ENCODE data around the gene RCAN1.

RCAN1 gene

DNA sequence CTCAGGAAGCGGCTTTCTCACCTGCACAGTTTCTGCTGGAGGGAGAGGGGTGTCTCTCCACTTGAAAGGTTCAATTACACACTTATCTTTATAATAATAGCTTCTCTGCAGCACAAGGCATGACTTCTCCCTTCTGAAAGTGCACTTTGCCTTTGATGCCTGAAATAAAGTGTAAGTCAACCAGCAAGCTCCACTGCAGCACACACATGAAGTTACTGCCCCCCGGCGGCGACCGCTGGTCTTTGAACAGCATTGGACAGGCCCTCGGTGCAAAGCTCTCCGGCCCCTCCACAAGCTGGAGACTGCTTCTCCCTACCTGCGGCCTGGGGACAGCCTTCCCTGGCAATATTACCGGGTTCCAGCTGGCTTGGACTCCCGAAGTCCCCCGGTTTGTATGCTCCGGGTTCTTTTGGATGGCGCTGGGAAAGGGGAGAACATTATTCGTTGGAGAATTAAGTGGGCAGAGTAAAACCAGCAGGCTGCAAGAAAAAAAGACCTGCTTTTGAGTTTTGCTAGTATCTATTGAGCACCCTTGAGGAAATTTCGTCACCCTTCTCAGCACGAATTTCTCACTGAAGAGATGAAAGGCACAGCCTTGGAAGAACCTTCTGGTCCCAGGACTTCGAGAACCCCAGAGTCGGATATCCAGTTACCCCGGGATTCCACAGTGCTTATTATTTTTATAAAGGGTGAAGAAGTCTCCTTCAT, 11.8 kb downstream of the RCAN1 start:
- H3K27me3 ChIP-seq (ENCODE audit: control insufficient read depth in 2 of 2, insufficient read depth in 2 of 2, low read length in 2 of 2) = no peaks in the 10 kb centered on the region
- no peak overlapping the region for H3K4me3 ChIP-seq (ENCODE audit: low read length in 2 of 2)
- H3K9ac ChIP-seq (ENCODE audit: low read depth in 1 of 2, low read length in 2 of 2) = no peak overlapping the region
- peaks cover 0 to 21% of the 10 kb centered on the region in 2 donors for H3K4me1 ChIP-seq (ENCODE audit: control insufficient read depth in 2 of 2, insufficient read depth in 2 of 2, low read length in 2 of 2)
- H3K36me3 ChIP-seq (ENCODE audit: control insufficient read depth in 2 of 2, insufficient read depth in 2 of 2, low read length in 2 of 2) = no peaks in the 10 kb centered on the region
- H3K9me3 ChIP-seq (ENCODE audit: control insufficient read depth in 2 of 2, low read length in 2 of 2) = no peaks in the 10 kb centered on the region
- H3K27ac ChIP-seq (ENCODE audit: low read depth in 2 of 2, low read length in 2 of 2) = no peak overlapping the region

DNA sequence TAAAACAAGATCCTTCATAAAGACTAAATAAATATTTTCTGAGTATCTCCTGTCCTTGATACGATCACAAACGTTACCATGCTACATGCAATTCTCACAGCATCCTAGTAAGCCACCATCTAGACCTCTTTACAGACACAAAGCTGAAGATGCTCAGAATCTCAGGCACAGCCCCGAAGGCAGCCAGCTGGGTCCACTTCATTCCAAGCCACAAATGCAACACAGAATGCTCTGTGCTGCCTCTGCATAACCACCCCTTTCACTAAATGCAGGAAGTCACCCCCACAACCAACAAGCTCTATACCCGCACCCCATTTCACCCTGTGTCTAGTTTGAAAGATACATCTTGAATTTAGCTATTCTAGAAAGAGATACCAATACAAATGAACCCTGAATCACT, 12.9 kb downstream of the RCAN1 start:
- Histone ChIP-seq H3K9ac (ENCODE audit: low read depth in 1 of 2, low read length in 2 of 2) (no peak overlapping the region), H3K9me3 (ENCODE audit: control insufficient read depth in 2 of 2, low read length in 2 of 2) (no peaks in the 10 kb centered on the region)

DNA sequence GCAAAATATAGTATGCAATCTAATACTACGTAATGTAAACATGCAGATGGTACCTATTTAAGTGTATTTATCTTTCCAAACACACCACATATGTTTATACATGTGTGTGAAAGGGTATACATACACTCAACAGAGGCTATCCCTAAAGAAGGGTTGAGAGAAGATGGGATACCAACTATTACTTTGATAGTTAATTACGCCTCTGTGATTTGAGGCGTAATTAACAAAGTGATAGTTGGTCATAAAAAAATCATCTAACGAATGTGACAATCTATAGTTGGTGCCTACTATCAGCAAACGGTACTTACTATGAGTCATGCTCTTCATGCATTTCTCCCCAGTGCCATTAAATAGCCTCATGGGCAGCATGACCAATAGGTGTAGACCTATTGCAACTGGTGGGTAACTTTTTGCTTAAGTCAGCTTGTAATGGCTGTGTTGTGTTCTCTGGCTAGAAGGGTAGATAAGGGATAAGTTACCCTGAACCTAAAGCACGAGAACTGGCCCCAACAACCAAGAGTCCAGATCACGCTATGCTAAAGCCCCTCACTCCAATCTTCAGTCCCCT, 15.3 kb downstream of the RCAN1 start:
- H3K9ac ChIP-seq (ENCODE audit: low read depth in 1 of 2, low read length in 2 of 2) = no peak overlapping the region
- H3K27ac ChIP-seq (ENCODE audit: low read depth in 2 of 2, low read length in 2 of 2) = peak overlapping the region in 1 of 2 donors; percentile 59
- peaks cover 3 to 33% of the 10 kb centered on the region in 2 donors for H3K4me1 ChIP-seq (ENCODE audit: control insufficient read depth in 2 of 2, insufficient read depth in 2 of 2, low read length in 2 of 2)

More for the DNA sequence above, 12.9 kb downstream of the RCAN1 start:
- H3K36me3 ChIP-seq (ENCODE audit: control insufficient read depth in 2 of 2, insufficient read depth in 2 of 2, low read length in 2 of 2) = no peaks in the 10 kb centered on the region
- no peak overlapping the region for H3K27ac ChIP-seq (ENCODE audit: low read depth in 2 of 2, low read length in 2 of 2)
- H3K4me1 ChIP-seq (ENCODE audit: control insufficient read depth in 2 of 2, insufficient read depth in 2 of 2, low read length in 2 of 2) = peaks cover 0 to 24% of the 10 kb centered on the region in 2 donors
- H3K27me3 ChIP-seq (ENCODE audit: control insufficient read depth in 2 of 2, insufficient read depth in 2 of 2, low read length in 2 of 2) = no peaks in the 10 kb centered on the region
- no peak overlapping the region for H3K4me3 ChIP-seq (ENCODE audit: low read length in 2 of 2)

DNA sequence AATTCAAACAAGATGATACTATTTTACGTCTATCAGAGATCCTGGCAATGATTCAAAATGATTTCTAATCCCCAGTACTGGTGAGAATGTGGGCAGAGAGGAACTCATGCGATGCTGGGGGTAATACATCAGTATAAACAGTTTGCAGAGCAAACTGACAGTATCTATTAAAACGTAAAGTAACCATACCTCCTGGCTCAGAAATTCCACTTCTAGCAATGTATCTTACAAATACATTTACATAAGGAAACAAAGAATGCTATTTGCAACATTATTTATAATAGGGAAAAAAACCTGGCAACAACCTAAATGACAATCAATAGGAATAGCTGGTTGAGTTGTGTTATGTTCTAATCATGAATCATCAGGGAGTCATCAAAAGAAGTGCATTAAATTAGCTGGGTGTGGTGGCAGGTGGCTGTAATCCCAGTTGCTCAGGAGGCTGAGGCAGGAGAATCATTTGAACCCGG, 15.9 kb downstream of the RCAN1 start:
- no peaks in the 10 kb centered on the region for H3K36me3 ChIP-seq (ENCODE audit: control insufficient read depth in 2 of 2, insufficient read depth in 2 of 2, low read length in 2 of 2)
- no peaks in the 10 kb centered on the region for H3K27me3 ChIP-seq (ENCODE audit: control insufficient read depth in 2 of 2, insufficient read depth in 2 of 2, low read length in 2 of 2)
- H3K4me3 ChIP-seq (ENCODE audit: low read length in 2 of 2) = no peak overlapping the region
- no peak overlapping the region for H3K9ac ChIP-seq (ENCODE audit: low read depth in 1 of 2, low read length in 2 of 2)
- peaks cover 3 to 36% of the 10 kb centered on the region in 2 donors for H3K4me1 ChIP-seq (ENCODE audit: control insufficient read depth in 2 of 2, insufficient read depth in 2 of 2, low read length in 2 of 2)
- H3K9me3 ChIP-seq (ENCODE audit: control insufficient read depth in 2 of 2, low read length in 2 of 2) = no peaks in the 10 kb centered on the region
- no peak overlapping the region for H3K27ac ChIP-seq (ENCODE audit: low read depth in 2 of 2, low read length in 2 of 2)

More for the DNA sequence above, 15.3 kb downstream of the RCAN1 start:
- Histone ChIP-seq H3K9me3 (ENCODE audit: control insufficient read depth in 2 of 2, low read length in 2 of 2) (no peaks in the 10 kb centered on the region), H3K4me3 (ENCODE audit: low read length in 2 of 2) (no peak overlapping the region), H3K27me3 (ENCODE audit: control insufficient read depth in 2 of 2, insufficient read depth in 2 of 2, low read length in 2 of 2) (no peaks in the 10 kb centered on the region), H3K36me3 (ENCODE audit: control insufficient read depth in 2 of 2, insufficient read depth in 2 of 2, low read length in 2 of 2) (no peaks in the 10 kb centered on the region)

DNA sequence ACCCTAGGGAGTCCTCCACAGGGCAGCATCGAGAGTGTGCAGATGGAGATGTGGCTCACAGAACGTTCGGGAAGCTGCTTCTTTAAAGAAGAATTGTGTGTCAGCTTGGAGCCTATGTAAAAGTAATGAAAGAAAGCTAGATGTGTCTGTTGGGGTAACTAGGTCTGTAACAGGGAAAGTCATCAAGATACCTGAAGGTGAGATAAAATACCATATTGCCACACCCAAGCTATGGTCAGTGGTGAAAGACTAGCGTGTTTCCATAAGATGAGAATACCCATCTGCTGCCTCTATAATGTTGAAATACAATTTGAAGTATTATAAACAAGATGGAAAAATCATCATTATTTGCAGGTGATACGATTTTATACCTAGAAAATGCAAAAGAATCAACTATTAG, 17.5 kb downstream of the RCAN1 start:
- no peaks in the 10 kb centered on the region for H3K27me3 ChIP-seq (ENCODE audit: control insufficient read depth in 2 of 2, insufficient read depth in 2 of 2, low read length in 2 of 2)
- no peak overlapping the region for H3K4me3 ChIP-seq (ENCODE audit: low read length in 2 of 2)
- no peaks in the 10 kb centered on the region for H3K9me3 ChIP-seq (ENCODE audit: control insufficient read depth in 2 of 2, low read length in 2 of 2)
- H3K27ac ChIP-seq (ENCODE audit: low read depth in 2 of 2, low read length in 2 of 2) = peak overlapping the region in 1 of 2 donors; percentile 53
- no peaks in the 10 kb centered on the region for H3K36me3 ChIP-seq (ENCODE audit: control insufficient read depth in 2 of 2, insufficient read depth in 2 of 2, low read length in 2 of 2)
- peaks cover 10 to 43% of the 10 kb centered on the region in 2 donors for H3K4me1 ChIP-seq (ENCODE audit: control insufficient read depth in 2 of 2, insufficient read depth in 2 of 2, low read length in 2 of 2)
- H3K9ac ChIP-seq (ENCODE audit: low read depth in 1 of 2, low read length in 2 of 2) = no peak overlapping the region

DNA sequence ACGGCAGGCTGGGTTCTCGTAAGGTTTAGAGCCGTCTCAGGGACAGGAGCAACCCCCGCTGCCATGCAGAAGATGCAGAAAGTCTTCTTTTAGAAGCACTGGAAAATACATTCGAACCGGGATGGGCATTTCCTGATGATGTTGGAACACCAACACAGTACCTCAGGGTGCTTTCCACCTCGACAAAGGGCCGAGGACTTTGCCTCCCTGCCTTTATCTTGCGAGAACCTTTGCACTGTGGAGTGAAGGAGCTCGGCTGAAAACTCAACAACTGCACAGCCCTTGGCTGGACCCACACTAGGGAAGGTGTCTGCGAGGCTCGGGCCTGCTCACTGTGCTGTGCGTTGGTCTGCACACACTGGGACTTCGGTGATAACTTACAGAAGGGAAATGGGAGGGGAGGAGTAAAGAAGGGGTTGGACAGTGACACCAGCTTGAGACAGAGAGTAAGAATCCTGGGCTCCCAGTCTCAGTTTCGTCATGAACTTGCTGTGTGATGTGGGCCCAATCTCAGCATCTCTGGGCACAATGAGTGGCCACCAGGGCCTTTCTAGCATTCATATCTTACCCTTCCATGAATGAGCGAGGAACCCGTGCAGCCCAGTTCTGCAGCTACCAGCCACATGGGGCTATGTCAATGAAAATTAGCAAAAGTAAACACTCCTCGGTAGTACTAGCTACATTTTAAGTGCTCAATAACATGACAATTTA, 18.2 kb downstream of the RCAN1 start:
- Histone ChIP-seq H3K4me3 (ENCODE audit: low read length in 2 of 2) (no peak overlapping the region), H3K27me3 (ENCODE audit: control insufficient read depth in 2 of 2, insufficient read depth in 2 of 2, low read length in 2 of 2) (no peaks in the 10 kb centered on the region), H3K36me3 (ENCODE audit: control insufficient read depth in 2 of 2, insufficient read depth in 2 of 2, low read length in 2 of 2) (no peaks in the 10 kb centered on the region), H3K4me1 (ENCODE audit: control insufficient read depth in 2 of 2, insufficient read depth in 2 of 2, low read length in 2 of 2) (peaks cover 16 to 50% of the 10 kb centered on the region in 2 donors), H3K9me3 (ENCODE audit: control insufficient read depth in 2 of 2, low read length in 2 of 2) (no peaks in the 10 kb centered on the region), H3K9ac (ENCODE audit: low read depth in 1 of 2, low read length in 2 of 2) (no peak overlapping the region), H3K27ac (ENCODE audit: low read depth in 2 of 2, low read length in 2 of 2) (peak overlapping the region; percentile 53 to 63)

DNA sequence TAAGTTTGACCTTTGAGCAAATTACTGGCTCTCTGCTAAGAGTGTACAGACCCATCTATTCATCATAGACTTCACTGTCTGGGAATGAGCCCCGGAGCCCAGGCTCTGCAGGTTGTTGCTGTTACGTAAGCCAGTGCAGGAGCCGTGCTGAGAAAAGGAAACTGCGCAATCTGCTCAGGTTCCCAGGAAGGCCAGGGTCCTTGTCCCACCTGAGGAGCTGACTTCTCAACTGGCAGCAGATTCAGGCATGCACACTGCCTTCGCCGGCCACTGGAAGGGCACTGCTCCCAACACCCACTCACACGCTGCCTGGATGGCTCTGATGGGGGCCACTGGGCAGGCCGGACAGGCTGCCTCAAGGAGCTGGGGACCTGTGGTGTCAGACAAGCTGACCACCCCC, 19.5 kb downstream of the RCAN1 start:
- H3K36me3 ChIP-seq (ENCODE audit: control insufficient read depth in 2 of 2, insufficient read depth in 2 of 2, low read length in 2 of 2) = no peaks in the 10 kb centered on the region
- no peaks in the 10 kb centered on the region for H3K9me3 ChIP-seq (ENCODE audit: control insufficient read depth in 2 of 2, low read length in 2 of 2)
- no peak overlapping the region for H3K9ac ChIP-seq (ENCODE audit: low read depth in 1 of 2, low read length in 2 of 2)
- no peak overlapping the region for H3K4me3 ChIP-seq (ENCODE audit: low read length in 2 of 2)
- peaks cover 18 to 55% of the 10 kb centered on the region in 2 donors for H3K4me1 ChIP-seq (ENCODE audit: control insufficient read depth in 2 of 2, insufficient read depth in 2 of 2, low read length in 2 of 2)
- no peaks in the 10 kb centered on the region for H3K27me3 ChIP-seq (ENCODE audit: control insufficient read depth in 2 of 2, insufficient read depth in 2 of 2, low read length in 2 of 2)
- peak overlapping the region; percentile 50 to 63 for H3K27ac ChIP-seq (ENCODE audit: low read depth in 2 of 2, low read length in 2 of 2)

DNA sequence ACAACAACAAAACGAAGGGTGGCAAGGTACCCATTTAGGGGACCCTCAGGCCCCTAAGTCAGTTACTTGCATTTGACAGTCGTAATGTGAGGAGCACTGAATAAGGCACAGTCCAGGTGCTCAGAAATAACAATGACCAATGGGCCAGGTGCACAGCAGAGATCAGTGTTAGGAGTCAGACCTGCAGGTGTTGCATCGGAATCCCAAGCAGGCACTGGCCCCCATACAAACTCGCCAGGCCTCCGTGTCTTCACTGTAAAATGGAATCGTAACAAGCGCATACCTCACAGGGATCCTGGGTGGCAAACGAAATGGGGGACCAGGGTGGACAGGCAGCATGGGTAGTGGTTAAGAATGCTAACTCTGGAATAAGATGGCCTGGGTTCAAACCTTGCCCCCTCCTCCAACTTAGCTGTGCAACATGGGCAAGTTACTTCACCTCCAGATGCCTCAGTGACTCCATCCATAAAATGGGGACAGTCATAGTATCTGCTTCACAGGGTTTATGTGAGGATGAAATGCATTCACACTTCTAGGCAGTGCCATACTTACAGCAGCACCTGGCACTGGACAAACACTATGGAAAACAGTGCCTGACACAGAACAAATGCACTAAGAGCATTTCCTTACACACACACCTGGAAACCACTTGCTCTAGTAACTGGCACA, 20.2 kb downstream of the RCAN1 start:
- peaks cover 18 to 50% of the 10 kb centered on the region in 2 donors for H3K4me1 ChIP-seq (ENCODE audit: control insufficient read depth in 2 of 2, insufficient read depth in 2 of 2, low read length in 2 of 2)
- no peaks in the 10 kb centered on the region for H3K9me3 ChIP-seq (ENCODE audit: control insufficient read depth in 2 of 2, low read length in 2 of 2)
- no peak overlapping the region for H3K9ac ChIP-seq (ENCODE audit: low read depth in 1 of 2, low read length in 2 of 2)
- H3K27ac ChIP-seq (ENCODE audit: low read depth in 2 of 2, low read length in 2 of 2) = peak overlapping the region; percentile 14 to 28
- H3K36me3 ChIP-seq (ENCODE audit: control insufficient read depth in 2 of 2, insufficient read depth in 2 of 2, low read length in 2 of 2) = no peaks in the 10 kb centered on the region
- no peaks in the 10 kb centered on the region for H3K27me3 ChIP-seq (ENCODE audit: control insufficient read depth in 2 of 2, insufficient read depth in 2 of 2, low read length in 2 of 2)
- no peak overlapping the region for H3K4me3 ChIP-seq (ENCODE audit: low read length in 2 of 2)

DNA sequence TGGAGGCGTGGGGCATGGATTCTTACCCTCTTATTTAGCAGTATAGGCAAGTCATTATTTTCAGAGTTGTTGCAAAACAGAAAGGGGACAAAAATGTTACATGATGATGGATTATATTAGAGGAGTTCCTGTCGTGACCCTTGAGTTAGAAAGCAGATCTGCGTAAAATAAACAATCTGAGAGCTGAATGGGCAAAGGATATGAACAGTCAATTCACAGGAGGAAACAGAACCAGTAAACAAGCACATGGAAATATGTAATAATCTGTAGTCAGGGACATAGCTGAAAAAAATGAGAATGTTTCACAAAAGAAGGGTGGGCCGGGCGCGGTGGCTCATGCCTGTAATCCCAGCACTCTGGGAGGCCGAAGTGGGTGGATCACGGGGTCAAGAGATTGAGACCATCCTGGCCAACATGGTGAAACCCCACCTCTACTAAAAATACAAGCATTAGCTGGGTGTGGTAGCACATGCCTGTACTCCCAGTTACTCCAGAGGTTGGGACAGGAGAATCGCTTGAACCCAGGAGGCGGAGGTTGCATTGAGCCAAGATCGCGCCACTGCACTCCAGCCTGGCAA, 20.9 kb downstream of the RCAN1 start:
- H3K9me3 ChIP-seq (ENCODE audit: control insufficient read depth in 2 of 2, low read length in 2 of 2) = no peaks in the 10 kb centered on the region
- H3K4me1 ChIP-seq (ENCODE audit: control insufficient read depth in 2 of 2, insufficient read depth in 2 of 2, low read length in 2 of 2) = peaks cover 18 to 46% of the 10 kb centered on the region in 2 donors
- H3K27ac ChIP-seq (ENCODE audit: low read depth in 2 of 2, low read length in 2 of 2) = peak overlapping the region; percentile 14 to 28
- no peaks in the 10 kb centered on the region for H3K27me3 ChIP-seq (ENCODE audit: control insufficient read depth in 2 of 2, insufficient read depth in 2 of 2, low read length in 2 of 2)
- H3K36me3 ChIP-seq (ENCODE audit: control insufficient read depth in 2 of 2, insufficient read depth in 2 of 2, low read length in 2 of 2) = no peaks in the 10 kb centered on the region
- H3K9ac ChIP-seq (ENCODE audit: low read depth in 1 of 2, low read length in 2 of 2) = no peak overlapping the region
- H3K4me3 ChIP-seq (ENCODE audit: low read length in 2 of 2) = no peak overlapping the region
